HG02642 (cell line): Measurements from ENCODE around the gene TEX264.
"Not testable (repeated sequence)": the region's sequence is repeated elsewhere in the genome, so short reads cannot be mapped to it uniquely, and the experiment has no call there.

Source experiments
- ATAC-seq: cut with Tn5 transposase; IDR thresholded peaks from one replicate; pipeline ENCODE4 v1.9.1; 2021; ENCODE audit warnings: mild to moderate bottlenecking; ENCODE audit not compliant: unreplicated experiment, poor library complexity

TEX264 gene

GRCh38 chr3:51742320-51742719 lies 71.3 kb downstream of the TEX264 start:
- not testable (repeated sequence) for ATAC-seq

GRCh38 chr3:51742978-51743377 lies 71.9 kb downstream of the TEX264 start:
- ATAC-seq = not testable (repeated sequence)

GRCh38 chr3:51747840-51748239 lies 76.8 kb downstream of the TEX264 start:
- ATAC-seq = no peak

- ATAC-seq = no peak
Measured at GRCh38 chr3:51748327-51748726, 77.3 kb downstream of the TEX264 start.

GRCh38 chr3:51750878-51751277 lies 79.8 kb downstream of the TEX264 start:
- ATAC-seq = no peak

- no peak for ATAC-seq
Measured at GRCh38 chr3:51751287-51751686, 80.2 kb downstream of the TEX264 start.
